Measurements from ENCODE around the gene GHRL. TPM values are rescaled to one million over a fixed set of nuclear protein-coding genes. Genes with fewer than 3 reads are reported as not detected.

The GHRL gene, protein sequence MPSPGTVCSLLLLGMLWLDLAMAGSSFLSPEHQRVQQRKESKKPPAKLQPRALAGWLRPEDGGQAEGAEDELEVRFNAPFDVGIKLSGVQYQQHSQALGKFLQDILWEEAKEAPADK
- not detected in 2 replicates for total RNA-seq

GRCh38 chr3:10292505-10293419 is at the start of gene GHRL:
TSS of gene GHRL (minus strand) at chr3:10292947. CDS start at chr3:10290180, 2,767 bp downstream.

DNA sequence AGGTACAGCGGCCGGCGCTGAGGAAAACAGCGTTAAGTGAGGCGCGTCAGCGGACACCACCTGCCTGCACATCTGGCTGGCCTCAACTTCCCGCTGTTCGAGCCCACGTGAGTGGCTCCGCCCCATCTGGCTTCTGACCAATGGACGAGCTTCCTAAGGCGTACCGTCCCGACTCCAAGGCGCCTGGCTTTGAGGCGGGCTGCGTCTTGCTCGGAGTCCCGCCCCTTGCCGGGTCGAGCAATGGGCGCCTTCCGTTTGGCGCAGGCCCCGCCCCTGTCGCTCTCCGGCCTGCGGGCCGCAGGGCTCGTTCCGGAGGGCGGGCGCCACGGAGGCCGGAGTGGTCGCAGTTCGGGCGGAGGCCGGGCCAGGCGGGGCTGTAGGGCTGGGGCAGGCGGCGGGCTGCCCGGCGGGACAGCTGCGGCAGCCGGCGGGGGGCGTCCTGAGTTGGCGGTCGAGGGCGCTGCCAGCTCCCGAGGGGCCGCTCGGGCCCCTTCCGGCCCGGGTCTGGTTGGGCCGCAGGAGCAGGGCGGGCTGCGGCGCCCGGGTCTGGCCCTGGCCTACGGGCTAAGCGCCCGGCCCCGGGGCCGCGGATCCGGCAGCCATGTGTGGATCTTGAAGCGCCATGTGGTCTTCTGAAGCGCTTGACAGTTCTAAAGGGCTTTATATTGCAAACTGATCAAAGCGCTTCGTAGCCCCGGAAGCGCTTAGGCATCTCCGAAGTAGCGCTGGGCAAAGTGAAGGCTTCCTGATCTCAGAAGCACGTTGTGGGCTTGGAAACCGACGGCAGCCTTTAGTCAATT is 44.4 kb downstream of the GHRL start, which contains the start of gene TATDN2:
TATDN2 (plus strand) TSS at position 276 of the 800 bp plus-strand sequence. CDS start 742 bp downstream, outside the sequence.

Small RNA genes within 50 kb of the gene (small RNA-seq; reads per million reads assigned to genes)
- gene MIR378B (1.5 reads per million, percentile 38 among the genes with 10 or more reads in this experiment), gene RF02126 (not detected)

Other genes with a start within 250 kb of the GHRL start
- not detected in 2 replicates for gene FANCD2OS, start 184.7 kb downstream of the GHRL start, total RNA-seq
- 108 and 110 TPM in 2 replicates for gene BRK1, start 177.3 kb downstream of the GHRL start, total RNA-seq
- gene VHL, start 151.2 kb downstream of the GHRL start, total RNA-seq = 47.2 and 53.1 TPM in 2 replicates
- gene IRAK2, start 128.0 kb downstream of the GHRL start, total RNA-seq = 22.1 and 24.8 TPM in 2 replicates
- 23.0 and 23.9 TPM in 2 replicates for gene TATDN2, start 44.5 kb downstream of the GHRL start, total RNA-seq
- 221 and 227 TPM in 2 replicates for gene SEC13, start 28.2 kb upstream of the GHRL start, total RNA-seq
- not detected in 2 replicates for gene ATP2B2, start 212.6 kb upstream of the GHRL start, total RNA-seq

Measured in thoracic aorta endothelial cell (primary cell).